HG02642 (cell line): ENCODE results near the gene FEZF2.

Experiments
- ATAC-seq: cut with Tn5 transposase; IDR thresholded peaks from one replicate; pipeline ENCODE4 v1.9.1; 2021; ENCODE audit warnings: mild to moderate bottlenecking; ENCODE audit not compliant: unreplicated experiment, poor library complexity

Gene FEZF2

GRCh38 chr3:62374341-62375218 is 1.2 kb upstream of the FEZF2 start:
- no peak for ATAC-seq

DNA sequence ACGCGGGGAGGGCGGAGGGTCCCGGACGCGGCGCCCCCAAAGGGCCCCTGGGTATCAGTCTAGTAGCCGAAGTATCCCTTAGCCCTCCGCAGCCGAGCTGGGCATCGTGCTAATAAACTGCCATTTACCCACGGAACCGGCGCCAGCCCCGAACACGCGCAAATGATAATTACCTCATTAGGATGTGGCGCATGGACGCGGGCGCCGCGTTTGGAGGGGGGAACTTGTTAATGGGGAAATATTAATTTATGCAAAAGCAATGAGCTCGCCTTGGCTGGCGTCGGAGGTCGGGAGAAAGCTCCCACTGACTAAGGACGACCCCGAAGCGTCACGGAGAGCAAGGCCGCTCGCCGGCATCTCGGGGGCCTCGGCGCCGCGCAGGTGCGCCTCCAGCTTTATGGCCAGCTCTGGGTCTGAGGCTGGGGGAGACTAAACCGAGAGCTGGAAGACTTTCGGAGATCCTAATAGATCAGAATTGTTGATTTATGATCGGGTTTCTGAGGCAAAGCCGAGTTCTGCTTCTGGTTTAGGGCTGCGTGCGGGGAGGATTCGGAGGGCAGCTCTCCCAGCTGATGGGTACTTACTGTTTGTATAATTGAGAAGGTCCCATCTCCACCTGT is 474 bp upstream of the FEZF2 start:
- no peak for ATAC-seq

GRCh38 chr3:62372621-62373041 is 719 bp downstream of the FEZF2 start:
- no peak for ATAC-seq

DNA sequence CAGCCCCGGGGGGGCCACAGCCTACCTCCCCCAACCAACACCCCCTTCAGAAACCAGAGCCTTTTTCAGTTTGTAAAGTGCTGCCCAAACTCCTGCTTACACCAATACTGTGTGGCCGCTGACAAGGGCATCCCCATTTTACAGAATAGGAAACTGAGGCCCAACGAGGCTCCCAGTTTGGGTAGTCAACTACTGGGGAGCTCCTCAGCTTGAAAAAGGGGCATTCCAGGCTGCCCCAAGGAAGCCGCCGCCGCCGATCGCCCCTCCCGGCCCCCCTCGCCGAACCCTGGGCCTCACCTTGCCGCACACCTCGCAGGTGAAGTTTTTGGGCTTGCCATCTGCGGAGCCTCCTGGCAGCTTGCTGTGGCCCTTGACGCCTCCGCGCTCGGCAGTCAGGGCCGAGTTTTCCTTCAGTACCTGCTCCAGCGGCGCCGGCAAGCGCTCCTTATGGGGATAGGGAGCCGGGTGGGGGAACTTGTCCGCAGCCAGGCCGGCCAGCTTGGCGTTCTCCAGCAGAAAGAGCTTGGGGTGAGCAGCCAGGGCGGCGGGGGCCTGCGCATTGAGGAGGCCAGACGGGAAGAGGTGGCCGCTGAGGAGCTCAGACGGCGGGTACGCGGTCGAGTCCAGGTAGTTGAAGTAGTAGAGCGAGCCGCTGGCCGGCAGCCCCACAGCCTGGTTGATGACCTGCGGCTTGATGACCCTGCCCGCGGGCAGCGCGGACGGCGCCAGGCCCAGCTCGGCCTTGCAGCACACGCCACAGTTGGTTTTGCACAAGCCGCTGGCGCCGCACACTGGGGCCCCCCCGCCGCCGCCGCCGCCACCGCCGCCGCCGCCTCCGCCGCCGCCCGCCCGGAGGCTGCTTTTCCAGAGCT is 1.4 kb downstream of the FEZF2 start:
- no peak for ATAC-seq

DNA sequence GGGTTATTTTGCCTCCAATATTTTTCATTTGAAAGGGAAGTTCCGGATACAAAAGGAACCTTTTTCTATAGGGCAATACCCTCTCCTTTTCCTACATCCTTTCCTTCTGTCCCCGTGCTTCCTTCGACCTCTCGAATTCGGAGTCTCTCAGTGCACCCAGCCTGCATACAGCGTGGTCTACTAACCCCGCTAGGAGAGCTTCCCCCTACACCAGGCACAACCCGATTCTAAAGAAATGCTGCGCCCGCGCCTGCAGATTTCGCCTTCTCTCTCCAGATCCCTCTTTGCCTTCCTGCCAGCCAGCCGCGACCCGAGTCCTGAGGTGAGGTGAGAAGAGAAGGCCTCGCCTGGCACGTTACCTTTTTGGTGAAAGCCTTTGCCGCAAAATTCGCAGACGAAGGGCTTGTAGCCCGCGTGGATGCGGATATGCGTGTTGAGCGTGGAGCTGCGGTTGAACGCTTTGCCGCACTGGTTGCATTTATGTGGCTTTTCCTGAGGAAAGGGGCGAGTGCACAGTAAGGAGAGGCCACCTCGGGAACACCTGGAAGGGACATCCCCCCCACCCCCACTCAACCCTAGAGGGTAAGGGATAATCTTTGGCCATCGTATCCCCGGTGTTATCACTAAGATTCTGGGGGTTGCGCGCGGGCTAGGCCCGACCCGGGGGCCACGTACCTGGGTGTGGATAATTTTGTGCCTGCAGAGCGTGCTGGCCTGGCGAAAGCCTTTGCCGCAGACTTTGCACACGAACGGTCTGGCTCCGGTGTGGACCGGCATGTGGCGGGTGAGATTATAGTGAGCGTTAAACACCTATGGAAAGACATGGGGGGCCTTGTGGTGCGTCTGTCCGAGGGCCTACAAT is 2.3 kb downstream of the FEZF2 start:
- ATAC-seq, result no peak

- ATAC-seq, result no peak
These were observed 3.1 kb downstream of the FEZF2 start for GRCh38 chr3:62370112-62370857.

DNA sequence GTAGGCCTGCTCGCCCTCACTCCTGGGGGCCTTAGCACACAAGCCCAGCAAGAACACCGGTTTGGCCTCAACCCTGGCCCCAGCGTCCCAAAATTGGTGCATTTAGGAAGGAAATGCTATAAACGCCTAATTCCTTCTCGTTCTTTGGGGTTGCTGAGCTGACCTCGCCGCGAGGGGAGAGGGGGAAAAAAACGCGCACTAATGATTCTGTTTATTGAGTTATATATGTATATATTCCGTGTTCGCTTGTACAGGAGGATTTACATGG is 3.9 kb downstream of the FEZF2 start:
- ATAC-seq, result no peak

GRCh38 chr3:62368705-62369475 is 4.5 kb downstream of the FEZF2 start:
- no peak for ATAC-seq

DNA sequence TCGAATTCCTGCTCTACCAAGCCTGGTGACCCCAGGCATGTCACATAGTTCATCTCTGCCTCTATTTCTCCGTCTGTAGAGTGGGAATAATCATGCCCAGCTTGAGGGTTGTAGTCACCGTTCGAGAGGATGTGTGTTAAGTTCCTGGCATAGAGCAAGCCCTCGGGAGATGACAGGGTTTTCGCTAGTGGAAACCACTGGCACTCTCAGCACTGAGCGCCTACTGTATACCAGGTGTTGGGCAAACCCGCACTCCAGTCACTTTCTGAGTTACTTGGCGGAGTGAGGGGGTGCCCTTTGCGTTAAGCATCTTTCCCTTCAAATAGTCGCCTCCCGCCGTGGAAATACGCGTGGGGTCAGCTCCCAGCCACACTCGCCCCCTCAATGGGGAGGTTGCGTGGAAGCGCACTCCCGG is 5.1 kb downstream of the FEZF2 start:
- no peak for ATAC-seq

- ATAC-seq, result no peak
These were observed 5.6 kb downstream of the FEZF2 start for GRCh38 chr3:62367763-62368195.

- no peak for ATAC-seq
These were observed 7.2 kb downstream of the FEZF2 start for GRCh38 chr3:62366126-62366484.

DNA sequence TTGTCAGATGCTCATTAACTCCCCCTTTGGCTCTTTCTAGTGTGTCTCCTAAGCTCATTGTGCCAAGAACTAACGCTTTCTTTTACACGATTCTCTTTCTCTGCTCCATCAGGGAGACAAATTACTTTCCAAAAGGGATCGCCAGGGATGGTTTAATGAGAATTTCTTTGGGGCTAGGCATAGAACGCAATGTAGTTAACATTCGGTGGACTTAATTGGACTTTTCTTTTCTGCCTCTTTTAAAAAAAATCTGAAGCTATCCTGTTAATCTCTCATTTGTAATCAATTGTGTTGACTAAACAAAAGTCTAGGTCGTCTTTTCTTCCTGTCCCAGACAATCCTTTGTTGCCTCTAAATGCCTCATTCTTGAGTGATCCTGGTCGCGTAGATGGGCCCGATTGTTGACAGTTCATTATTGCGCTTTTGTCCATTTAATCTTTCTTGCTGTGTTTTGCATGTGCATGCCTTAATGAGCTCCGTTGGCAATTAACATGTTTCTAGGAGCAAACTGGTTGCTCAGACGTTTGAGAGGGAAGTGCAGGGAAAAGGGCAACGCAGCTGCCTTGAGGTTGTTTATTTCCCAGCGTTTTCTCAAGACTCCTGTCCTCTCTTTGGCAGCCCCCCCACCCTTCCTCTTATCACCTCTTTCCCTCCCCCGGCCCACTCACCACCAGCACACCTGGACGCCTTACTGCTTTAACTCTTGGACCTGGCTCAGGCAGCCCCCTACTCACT is 7.8 kb downstream of the FEZF2 start:
- ATAC-seq, result no peak

- no peak for ATAC-seq
These were observed 9.2 kb downstream of the FEZF2 start for GRCh38 chr3:62364191-62364590.

DNA sequence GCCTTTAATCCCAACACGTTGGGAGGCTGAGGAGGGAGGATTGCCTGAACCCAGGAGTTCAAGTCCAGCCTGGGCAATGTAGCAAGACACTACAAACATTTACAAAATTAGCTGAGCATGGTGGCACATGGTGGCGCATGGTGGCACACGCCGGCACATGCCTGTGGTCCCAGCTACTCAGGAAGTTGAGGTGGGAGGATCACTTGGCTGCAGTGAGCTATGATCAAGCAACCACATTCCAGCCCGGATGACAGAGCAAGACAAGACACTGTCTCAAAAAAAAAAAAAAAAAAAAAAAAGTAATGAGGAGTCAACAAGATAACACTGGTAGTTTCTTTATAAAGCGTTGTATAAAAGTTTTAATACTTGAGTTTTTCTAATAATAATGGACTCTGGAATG is 10.1 kb downstream of the FEZF2 start:
- ATAC-seq, result no peak

- no peak for ATAC-seq
These were observed 11.5 kb downstream of the FEZF2 start for GRCh38 chr3:62361824-62362223.

DNA sequence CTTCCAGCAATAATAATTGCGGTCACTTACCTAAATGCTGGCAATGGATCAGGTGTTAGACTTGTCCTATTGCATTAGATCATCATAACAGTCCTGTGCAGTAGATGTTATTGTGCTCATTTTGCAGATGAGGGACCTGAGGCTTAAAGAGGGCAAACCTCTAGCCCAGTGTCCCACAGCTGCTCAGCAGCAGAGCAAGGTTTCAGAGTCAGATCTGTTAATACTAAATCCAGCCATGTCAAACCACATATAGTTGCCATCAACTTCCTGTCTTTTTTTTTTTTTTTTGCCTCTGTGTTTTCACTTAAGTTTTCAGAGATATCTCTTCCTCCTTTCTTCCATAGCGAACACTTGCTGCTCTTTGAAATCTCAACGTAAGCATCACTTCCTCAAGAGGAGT is 12.1 kb downstream of the FEZF2 start:
- peak; percentile 92 for ATAC-seq

DNA sequence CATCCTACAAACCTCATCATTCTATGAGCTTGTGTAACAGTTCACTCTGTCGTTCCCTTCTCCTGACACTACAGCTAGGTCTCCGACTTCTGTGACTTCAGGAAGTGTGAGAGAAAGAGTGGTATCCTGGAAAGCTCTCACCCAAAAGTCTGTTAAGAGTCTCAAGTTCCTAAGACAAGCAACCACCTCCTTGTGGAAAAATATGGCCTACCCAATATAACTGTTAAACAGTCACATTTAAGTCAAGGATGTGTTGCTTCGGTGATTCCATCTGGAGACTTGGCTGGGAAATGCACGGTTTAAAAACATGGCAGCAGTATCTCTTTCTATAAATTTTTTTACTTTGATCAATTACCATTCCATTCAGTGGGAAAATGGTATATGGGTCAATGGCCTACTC is 13.8 kb downstream of the FEZF2 start:
- ATAC-seq, result no peak

DNA sequence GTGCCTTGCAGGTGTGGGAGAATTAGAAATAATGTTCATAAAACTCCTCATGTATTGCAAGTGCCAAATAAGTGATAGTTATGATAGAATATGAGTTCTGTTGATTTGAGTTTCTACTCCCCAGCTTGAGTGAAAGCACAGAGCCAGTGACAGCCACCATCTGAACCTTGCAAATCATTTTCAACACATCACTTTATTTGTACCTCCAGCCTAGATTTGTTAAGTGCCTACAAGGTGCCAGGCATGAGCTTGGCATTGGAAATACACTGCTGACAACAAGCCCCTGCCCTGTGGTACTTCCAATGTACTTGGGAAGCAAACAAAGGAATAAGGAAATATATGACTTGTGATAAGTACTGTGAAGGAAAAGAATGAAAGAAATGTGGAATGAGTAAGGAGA is 17.0 kb downstream of the FEZF2 start:
- ATAC-seq, result no peak
